Iris pigment epithelial cell (primary cell): ENCODE results near the gene DUS3L.
"Not testable (repeated sequence)": the region's sequence is repeated elsewhere in the genome, so short reads cannot be mapped to it uniquely, and the experiment has no call there.

Experiments used
- DNase-seq: peaks from one replicate; pipeline ENCODE4 v3.0.0-alpha.2; 2011; ENCODE audit warnings: low read depth

Gene DUS3L

DNA sequence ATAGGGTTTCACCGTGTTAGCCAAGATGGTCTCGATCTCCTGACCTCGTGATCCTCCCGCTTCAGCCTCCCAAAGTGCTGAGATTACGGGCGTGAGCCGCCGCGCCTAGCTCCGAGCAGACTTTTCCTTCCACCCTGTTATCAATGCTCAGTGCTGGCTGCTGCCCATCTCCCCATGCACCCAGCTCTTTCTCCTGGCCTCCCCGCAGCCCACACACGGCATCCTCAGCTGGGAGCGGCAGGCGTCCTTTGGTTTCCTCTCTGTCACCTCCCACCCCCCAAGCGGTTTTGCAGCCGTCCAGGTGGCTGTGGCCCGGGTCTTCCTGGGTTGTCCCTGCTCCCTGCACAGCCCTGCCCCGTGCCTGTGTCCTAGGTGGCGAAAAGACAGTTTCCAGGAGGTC is 18.5 kb downstream of the DUS3L start:
- no peak for DNase-seq

DNA sequence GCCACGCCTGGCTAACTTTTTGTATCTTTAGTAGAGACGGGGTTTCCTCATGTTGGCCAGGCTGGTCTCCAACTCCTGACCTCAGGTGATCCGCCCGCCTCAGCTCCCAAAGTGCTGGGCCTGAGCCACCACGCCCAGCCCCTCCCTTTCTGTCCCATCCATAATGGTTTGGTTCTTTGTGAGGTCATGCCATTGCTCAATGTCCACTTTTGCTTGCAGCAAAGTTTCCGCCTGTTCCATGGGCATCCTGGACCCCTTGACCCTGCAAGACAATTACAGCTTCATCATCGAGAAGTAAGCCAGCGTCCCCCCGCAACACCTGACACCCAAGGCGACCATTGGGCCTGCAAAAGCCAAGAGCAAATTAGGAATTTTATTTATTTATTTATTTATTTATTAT is 23.0 kb downstream of the DUS3L start:
- DNase-seq = no peak

DNA sequence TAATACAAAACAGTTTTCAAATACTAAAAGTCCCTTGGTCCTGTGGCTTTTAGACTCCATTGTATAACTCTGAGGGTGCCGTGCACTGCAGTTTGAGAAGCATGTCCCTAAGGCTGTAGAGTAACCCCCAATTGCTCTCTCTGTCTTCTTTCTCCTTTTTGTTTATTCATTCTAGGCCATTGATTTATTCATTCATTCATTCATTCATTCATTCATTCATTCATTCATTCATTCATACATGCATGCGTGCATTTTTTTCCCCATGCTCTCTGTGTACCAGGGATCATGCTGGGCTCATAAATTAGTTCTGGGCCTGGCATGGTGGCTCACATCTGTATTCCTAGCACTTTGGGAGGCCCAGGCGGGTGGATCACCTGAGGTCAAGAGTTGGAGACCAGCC is 25.7 kb downstream of the DUS3L start:
- no peak for DNase-seq

DNA sequence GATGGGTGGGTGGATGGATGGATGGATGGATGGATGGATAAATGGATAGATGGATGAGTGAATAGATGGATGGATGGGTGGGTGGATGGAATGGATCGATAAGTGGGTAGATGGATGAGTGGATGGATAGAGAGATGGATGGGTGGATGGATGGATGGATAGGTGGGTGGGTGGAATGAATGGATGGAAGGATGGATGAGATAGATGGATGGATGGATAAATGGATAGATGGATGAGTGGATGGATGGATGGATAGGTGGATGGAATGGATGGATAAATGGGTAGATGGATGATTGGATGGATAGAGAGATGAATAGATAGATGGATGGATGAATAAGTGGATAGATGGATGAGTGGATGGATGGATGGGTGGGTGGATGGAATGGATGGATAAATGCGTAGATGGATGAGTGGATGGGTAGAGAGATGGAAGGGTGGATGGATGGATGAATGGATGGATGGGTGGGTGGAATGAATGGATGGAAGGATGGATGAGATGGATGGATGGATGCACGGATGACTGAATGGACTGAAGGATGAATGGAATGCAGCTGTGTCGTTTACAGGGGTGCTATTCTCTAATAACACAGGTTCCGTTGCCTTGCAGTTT is 28.2 kb downstream of the DUS3L start:
- no peak for DNase-seq

DNA sequence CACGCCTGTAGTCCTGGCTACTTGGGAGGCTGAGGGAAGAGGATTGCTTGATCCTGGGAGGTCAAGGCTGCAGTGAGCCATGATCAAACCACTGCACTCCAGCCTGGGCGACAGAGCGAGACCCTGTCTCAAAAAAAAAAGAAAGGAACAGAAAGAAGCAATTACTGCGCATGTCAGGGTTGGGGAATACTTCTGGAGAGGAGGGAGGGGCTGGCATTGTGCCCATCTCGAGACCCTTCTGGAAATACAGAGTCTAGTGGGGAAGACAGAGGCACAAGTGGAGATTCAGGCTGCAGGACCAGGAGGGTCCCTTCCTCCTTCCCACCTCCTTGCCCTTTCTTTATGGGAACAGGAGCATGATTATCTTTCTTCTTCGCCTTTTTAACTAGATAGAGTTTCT is 37.2 kb downstream of the DUS3L start:
- DNase-seq = no peak

DNA sequence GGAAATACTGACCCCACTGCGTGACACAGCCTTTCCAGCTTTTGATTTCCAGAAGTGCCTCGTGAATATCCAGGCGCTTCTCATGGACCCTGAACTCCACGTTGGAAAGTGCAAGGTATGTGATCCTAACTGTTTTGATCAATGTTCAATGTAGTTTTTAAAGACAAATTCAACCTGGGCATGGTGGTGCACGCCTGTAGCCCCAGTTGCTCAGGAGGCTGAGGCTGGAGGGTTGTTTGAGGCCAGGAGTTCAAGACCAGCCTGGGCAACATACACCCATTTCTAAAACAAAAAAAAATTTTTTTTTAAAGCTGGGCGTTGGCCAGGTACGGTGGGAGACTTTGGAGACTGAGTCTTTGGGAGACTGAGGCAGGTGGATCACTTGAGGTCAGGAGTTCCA is 39.3 kb downstream of the DUS3L start:
- no peak for DNase-seq

DNA sequence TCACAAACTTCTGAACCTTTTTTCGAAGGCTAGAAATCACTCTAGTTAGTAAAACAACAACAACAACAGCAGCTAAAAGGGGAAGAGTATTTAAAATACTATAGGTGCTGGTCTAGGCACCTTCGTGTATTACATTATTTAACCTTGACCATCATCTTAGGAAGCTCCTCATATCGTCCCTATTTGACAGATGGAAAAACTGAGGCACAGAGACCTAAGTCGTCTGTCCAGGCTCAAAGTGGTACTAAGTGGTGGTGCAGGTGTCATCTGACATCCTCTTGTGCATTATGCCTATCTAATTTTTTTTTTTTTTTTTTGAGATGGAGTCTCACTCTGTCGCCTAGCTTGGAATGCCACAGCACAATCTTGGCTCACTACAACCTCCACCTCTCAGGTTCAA is 41.5 kb downstream of the DUS3L start:
- no peak for DNase-seq

DNA sequence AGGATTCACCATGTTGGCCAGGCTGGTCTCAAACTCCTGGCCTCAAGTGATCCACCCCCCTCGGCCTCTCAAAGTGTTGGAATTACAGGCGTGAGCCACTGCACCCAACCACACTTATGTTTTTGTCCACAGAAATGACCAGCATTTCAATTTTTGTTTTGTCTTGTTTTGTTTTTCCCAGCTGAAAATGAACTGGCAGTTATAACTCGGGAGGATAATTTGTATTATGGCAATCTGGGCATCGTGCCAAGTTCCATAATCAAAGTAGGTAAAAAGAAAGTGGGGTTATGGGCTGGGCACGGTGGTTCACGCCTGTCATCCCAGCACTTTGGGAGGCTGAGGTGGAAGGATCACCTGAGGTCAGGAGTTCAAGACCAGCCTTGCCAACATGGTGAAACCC is 42.0 kb downstream of the DUS3L start:
- DNase-seq = not testable (repeated sequence)

DNA sequence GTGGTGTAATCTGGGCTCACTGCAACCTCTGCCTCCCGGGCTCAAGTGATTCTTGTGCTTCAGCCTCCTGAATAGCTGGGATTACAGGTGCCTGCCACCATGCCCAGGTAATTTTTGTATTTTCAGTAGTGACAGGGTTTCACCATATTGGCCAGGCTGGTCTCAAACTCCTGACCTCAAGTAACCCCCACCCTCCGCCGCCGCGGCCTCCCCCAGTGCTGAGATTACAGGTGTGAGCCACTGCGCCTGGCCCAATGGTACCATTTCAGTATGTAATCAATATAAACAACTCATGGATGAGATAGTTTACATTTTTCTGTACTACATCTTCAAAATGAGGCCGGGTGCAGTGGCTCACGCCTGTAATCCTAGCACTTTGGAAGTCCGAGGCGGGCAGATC is 46.0 kb downstream of the DUS3L start:
- not testable (repeated sequence) for DNase-seq

DNA sequence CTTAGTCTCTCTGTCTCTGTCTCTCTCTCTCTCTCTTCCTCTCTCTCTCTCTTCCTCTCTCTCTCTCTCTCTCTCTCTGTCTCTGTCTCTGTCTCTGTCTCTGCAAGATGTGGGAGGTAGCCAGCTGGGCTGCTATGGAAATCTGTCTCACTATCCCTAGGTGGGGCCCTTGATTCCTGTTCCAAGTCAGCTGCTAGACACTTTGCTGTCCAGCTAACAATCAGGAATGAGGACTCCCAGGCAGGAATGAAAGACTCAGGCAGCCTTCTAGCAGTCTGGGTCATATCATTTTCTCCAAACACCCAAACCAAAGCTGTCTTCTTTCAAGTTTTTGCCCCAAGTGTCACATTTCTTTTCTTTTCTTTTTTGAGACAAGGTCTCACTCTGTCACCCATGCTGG is 47.3 kb downstream of the DUS3L start:
- DNase-seq = no peak

DNA sequence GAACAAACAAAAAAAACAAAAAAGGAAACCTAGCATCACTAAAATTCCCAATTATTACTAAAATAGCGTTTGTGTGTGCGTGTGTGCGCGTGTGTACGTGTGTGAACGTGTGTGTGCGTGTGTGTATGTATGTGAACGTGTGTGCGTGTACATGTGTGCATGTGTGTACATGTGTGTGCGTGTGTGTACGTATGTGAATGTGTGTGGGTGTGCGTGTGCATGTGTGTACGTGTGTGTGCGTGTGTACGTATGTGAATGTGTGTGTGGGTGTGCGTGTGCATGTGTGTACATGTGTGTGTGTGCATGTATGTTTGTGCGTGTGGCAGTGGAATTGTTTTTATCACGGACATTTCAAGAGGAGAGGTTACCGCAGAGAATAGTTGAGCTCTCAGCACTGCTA is 48.9 kb downstream of the DUS3L start:
- DNase-seq = no peak

DNA sequence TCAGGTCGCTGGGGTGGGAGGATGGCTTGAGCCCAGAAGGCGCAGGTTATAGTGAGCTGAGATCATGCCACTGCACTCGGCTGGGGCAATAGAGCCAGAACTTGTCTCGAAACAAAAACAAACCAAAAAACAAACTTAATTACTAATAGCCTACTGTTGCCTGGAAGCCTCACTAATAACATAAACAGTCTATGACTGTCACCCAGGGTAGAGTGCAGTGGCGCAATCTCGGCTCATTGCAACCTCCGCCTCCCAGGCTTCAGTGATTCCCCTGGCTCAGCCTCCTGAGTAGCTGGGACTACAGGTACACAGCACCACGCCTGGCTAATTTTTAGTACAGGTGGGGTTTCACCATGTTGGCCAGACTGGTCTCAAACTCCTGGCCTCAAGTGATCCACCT is 52.5 kb downstream of the DUS3L start:
- peak; percentile 24 for DNase-seq
